GM23338 (cell line): ENCODE data around the gene CDK5.

Experiments
- CREB1 ChIP-seq: fragments of 250-450 bp; sonication (Bioruptor Pico); IDR thresholded peaks from 2 replicates; pipeline ENCODE4 v1.5.0; 2020; ENCODE audit warnings: low read depth, mild to moderate bottlenecking, moderate library complexity
- CTCF ChIP-seq, 2 experiments: fragments of 200-600 bp in 1 of 2; sonication (generic) in 1 of 2; conservative IDR thresholded peaks; 2 replicates each; pipeline versions ENCODE4 v1.5.1 to v1.6.1; 2016 to 2017; ENCODE audit warnings: antibody characterized with exemption in 2 of 2, low read depth in 2 of 2, mild to moderate bottlenecking in 2 of 2, moderate library complexity in 1 of 2
- EZH2 ChIP-seq: fragments of 200-600 bp; sonication (generic); IDR thresholded peaks from one replicate; pipeline ENCODE4 v1.8.0; 2017; ENCODE audit warnings: antibody characterized with exemption, mild to moderate bottlenecking, low read depth; ENCODE audit not compliant: unreplicated experiment
- EZH2phosphoT487 ChIP-seq: fragments of 200-600 bp; sonication (generic); IDR thresholded peaks from one replicate; pipeline ENCODE4 v1.8.1; 2018; ENCODE audit warnings: antibody characterized with exemption; ENCODE audit not compliant: unreplicated experiment
- JUNB ChIP-seq: IDR thresholded peaks from one replicate; pipeline ENCODE4 v1.6.1; 2016; ENCODE audit warnings: antibody characterized with exemption; ENCODE audit not compliant: unreplicated experiment
- POLR2AphosphoS5 ChIP-seq: IDR thresholded peaks from 2 replicates; pipeline ENCODE4 v1.6.1; 2016; ENCODE audit warnings: antibody characterized with exemption, low read depth
- REST ChIP-seq: IDR thresholded peaks from one replicate; pipeline ENCODE4 v1.6.1; 2018; ENCODE audit warnings: antibody characterized with exemption; ENCODE audit not compliant: unreplicated experiment
- STAT1 ChIP-seq: IDR thresholded peaks from one replicate; pipeline ENCODE4 v1.6.1; 2016; ENCODE audit warnings: antibody characterized with exemption; ENCODE audit not compliant: unreplicated experiment
- ZNF462 ChIP-seq: fragments of 250-450 bp; sonication (Bioruptor Pico); IDR thresholded peaks from 2 replicates; pipeline ENCODE4 v1.5.0; 2020; ENCODE audit warnings: mild to moderate bottlenecking, moderate library complexity

- TF ChIP-seq CREB1 (peak; percentile 93), CTCF (conservative IDR thresholded peaks at IDR 0.05; ENCODE audit: low read depth in 2 of 2) (peak in 1 of 2 experiments; percentile 42; a peak in 2 of 4 replicates), EZH2phosphoT487 (no peak), REST (no peak), STAT1 (no peak), POLR2AphosphoS5 (peak; percentile 79), EZH2 (no peak), ZNF462 (CRISPR knock-in tag) (no peak), JUNB (no peak)
These were observed 43.8 kb downstream of the CDK5 start for GRCh38 chr7:151013733-151014497.
